Measurements from ENCODE around the gene FRRS1. TPM values are rescaled to one million over a fixed set of nuclear protein-coding genes. Genes with fewer than 3 reads are reported as not detected.

Gene FRRS1
- total and polyA plus RNA-seq, 2 of the 4 experiments (the other 2 are of a cell fraction) = 3.8 to 23.5 TPM

GRCh38 chr1:99672038-99672437, 94.4 kb downstream of the FRRS1 start:
- no peaks in the 10 kb centered on the region for H3K36me3 ChIP-seq (ENCODE audit: control insufficient read depth, insufficient read depth, low read length)
- H2AFZ ChIP-seq (replicated peaks; ENCODE audit: low read length, poor library complexity) = no peak overlapping the region
- H3K27ac ChIP-seq (ENCODE audit: insufficient read depth, low read length) = no peak overlapping the region
- dilution Hi-C loops (cut with HindIII; ENCODE audit: low sequenced_read_pairs, unreplicated experiment) = no loop called here
- no peaks in the 10 kb centered on the region for H3K27me3 ChIP-seq (ENCODE audit: control insufficient read depth, insufficient read depth, low read length)
- no peak overlapping the region for H2BK15ac ChIP-seq (ENCODE audit: low read depth, low read length)
- H3K23ac ChIP-seq (ENCODE audit: low read depth, low read length) = no peak overlapping the region
- peaks cover 7% of the 10 kb centered on the region for H3K4me1 ChIP-seq (ENCODE audit: control insufficient read depth, insufficient read depth, low read length)
- no peak overlapping the region for H2AK9ac ChIP-seq (replicated peaks; ENCODE audit: low read depth, low read length, poor library complexity)
- H2BK5ac ChIP-seq (ENCODE audit: low read depth, low read length, poor library complexity, severe bottlenecking) = no peak overlapping the region
- H2BK20ac ChIP-seq (ENCODE audit: low read depth, low read length) = no peak overlapping the region
- H3K14ac ChIP-seq (replicated peaks; ENCODE audit: low read depth, low read length) = no peak overlapping the region
- no peaks in the 10 kb centered on the region for H3K9me1 ChIP-seq (ENCODE audit: insufficient read depth, low read length)
- no peak overlapping the region for H3K18ac ChIP-seq (ENCODE audit: low read depth, low read length)
- in situ Hi-C loops (cut with MboI; ENCODE audit: low sequenced_read_pairs) = no loop called here
- no peak overlapping the region for H3K4ac ChIP-seq (ENCODE audit: low read depth, low read length)
- intact Hi-C loops (cut with micrococcal nuclease) = no loop called here
- no peak overlapping the region; a peak in 1 of 4 replicates for H4K8ac ChIP-seq (ENCODE audit: low read depth in 2 of 2, low read length in 2 of 2)
- no peak overlapping the region for H2BK120ac ChIP-seq (ENCODE audit: low read depth, low read length)
- H4K20me1 ChIP-seq (ENCODE audit: insufficient read depth, low read length) = no peaks in the 10 kb centered on the region
- BruUV-seq (replicated peaks) = no TSS peak
- no peak for DNase-seq
- ATAC-seq (ENCODE audit: low read depth) = no peak
- H2AK5ac ChIP-seq (ENCODE audit: low read depth, low read length) = no peak overlapping the region
- CTCF ChIA-PET = no interaction called here
- H3K4me2 ChIP-seq (ENCODE audit: low read depth, low read length) = no peak overlapping the region
- no peaks in the 10 kb centered on the region for H3K79me1 ChIP-seq (ENCODE audit: low read depth in 1 of 2, low read length in 2 of 2)
- POLR2A ChIA-PET (ENCODE audit: unreplicated experiment) = no interaction called here
- no peak overlapping the region for H3K9ac ChIP-seq (ENCODE audit: low read depth, low read length)
- H3K4me3 ChIP-seq (ENCODE audit: insufficient read depth, low read depth, low read length) = no peak overlapping the region
- no peak overlapping the region for H3K56ac ChIP-seq (ENCODE audit: extremely low read depth, insufficient read depth, low read length)
- no peaks in the 10 kb centered on the region for H3K9me3 ChIP-seq (ENCODE audit: control insufficient read depth, insufficient read depth, low read length)
- TF ChIP-seq RCOR1 (IDR thresholded peaks at IDR 0.05; ENCODE audit: insufficient replicate concordance, low read length) = no peak
- TF ChIP-seq FOS (IDR thresholded peaks at IDR 0.05; ENCODE audit: low read depth, low read length) = no peak
- no peak for TF ChIP-seq MAZ (IDR thresholded peaks at IDR 0.05; ENCODE audit: borderline replicate concordance, low read depth, low read length)
- no peak for TF ChIP-seq RAD21 (IDR thresholded peaks at IDR 0.05; ENCODE audit: low read length)
- no peak overlapping the region for H4K5ac ChIP-seq (ENCODE audit: low read depth, low read length)
- H4K91ac ChIP-seq (ENCODE audit: insufficient read depth, low read depth, low read length) = no peak overlapping the region
- WGBS, 2 experiments (ENCODE audit: extremely low coverage in 2 of 2, insufficient read length in 1 of 2) = 100% methylated on average over 2 of the region's 4 CpGs; no CpG with 5 or more reads in 1 of the 2 experiments

Measured in IMR-90 (cell line).